ENCODE data around the gene PLPP4.

The PLPP4 gene

DNA sequence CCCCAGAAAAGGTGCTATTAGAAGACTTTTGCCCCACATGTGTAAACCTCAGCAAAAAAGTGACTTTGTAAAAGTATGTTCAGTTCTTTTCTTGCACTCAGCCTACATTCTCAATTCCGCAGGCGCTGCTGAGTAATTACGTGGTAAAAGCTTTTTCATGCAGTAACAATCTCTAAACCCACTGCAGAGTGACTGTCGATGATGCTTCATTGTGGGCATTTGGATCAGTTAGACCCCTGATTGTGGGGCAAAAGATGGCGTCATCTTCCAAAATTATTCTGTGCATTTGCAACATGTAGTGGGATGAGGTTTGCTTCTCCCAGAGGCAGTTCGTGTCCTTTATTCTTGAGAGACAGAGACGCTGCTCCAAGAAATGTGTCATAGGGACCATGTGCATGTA is 85.6 kb downstream of the PLPP4 start:
- H3K27me3 ChIP-seq (ENCODE audit: low read depth, low read length) = no peaks in the 10 kb centered on the region
- TF ChIP-seq CTCF (IDR thresholded peaks at IDR 0.05; ENCODE audit: low read depth, low read length) = no peak
- TF ChIP-seq EZH2phosphoT487 (IDR thresholded peaks at IDR 0.05; ENCODE audit: low read depth) = no peak
- H3K79me2 ChIP-seq (ENCODE audit: low read length) = no peaks in the 10 kb centered on the region
- H3K4me1 ChIP-seq (ENCODE audit: low read length) = no peaks in the 10 kb centered on the region
- no peak overlapping the region for H3K9ac ChIP-seq (ENCODE audit: low read length)
- no peak overlapping the region for H3K27ac ChIP-seq (ENCODE audit: low read length)
- H4K20me1 ChIP-seq (ENCODE audit: insufficient read depth, low read length) = no peaks in the 10 kb centered on the region
- no peaks in the 10 kb centered on the region for H3K9me3 ChIP-seq (ENCODE audit: insufficient read depth, low read length)
- no peak overlapping the region for H2AFZ ChIP-seq (ENCODE audit: low read depth, low read length)
- no peak overlapping the region for H3K4me2 ChIP-seq (ENCODE audit: low read length)
- no peak overlapping the region for H3K4me3 ChIP-seq (ENCODE audit: low read length)
- H3K36me3 ChIP-seq (replicated peaks; ENCODE audit: low read depth, low read length) = no peaks in the 10 kb centered on the region

DNA sequence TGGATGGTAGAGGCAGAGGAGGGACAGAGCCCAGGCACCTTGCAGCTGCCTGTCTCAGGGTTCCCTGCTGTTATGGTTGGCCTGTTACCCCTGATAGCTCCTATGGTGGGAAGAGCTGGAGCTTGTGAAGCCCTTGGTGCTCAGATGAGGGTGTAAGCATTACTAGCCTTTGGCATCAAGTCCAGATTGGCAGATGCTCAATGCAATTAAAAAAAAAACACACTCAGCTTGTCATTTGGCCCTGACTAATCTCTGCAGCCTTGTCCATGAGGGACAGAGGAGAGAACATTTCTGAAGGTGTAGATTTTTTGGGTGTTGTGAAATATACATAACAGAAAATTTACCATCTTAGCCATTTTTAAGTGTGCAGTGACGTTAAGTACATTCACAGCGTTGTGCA is 86.3 kb downstream of the PLPP4 start:
- no peak overlapping the region for H3K4me3 ChIP-seq (ENCODE audit: low read length)
- no peak overlapping the region for H3K9ac ChIP-seq (ENCODE audit: low read length)
- H3K27ac ChIP-seq (ENCODE audit: low read length) = no peak overlapping the region
- H3K4me1 ChIP-seq (ENCODE audit: low read length) = no peaks in the 10 kb centered on the region
- no peak overlapping the region for H2AFZ ChIP-seq (ENCODE audit: low read depth, low read length)
- H3K79me2 ChIP-seq (ENCODE audit: low read length) = no peaks in the 10 kb centered on the region
- H3K4me2 ChIP-seq (ENCODE audit: low read length) = no peak overlapping the region
- no peaks in the 10 kb centered on the region for H3K9me3 ChIP-seq (ENCODE audit: insufficient read depth, low read length)
- no peaks in the 10 kb centered on the region for H4K20me1 ChIP-seq (ENCODE audit: insufficient read depth, low read length)
- H3K36me3 ChIP-seq (replicated peaks; ENCODE audit: low read depth, low read length) = no peaks in the 10 kb centered on the region
- TF ChIP-seq EZH2phosphoT487 (IDR thresholded peaks at IDR 0.05; ENCODE audit: low read depth) (no peak), CTCF (IDR thresholded peaks at IDR 0.05; ENCODE audit: low read depth, low read length) (no peak)
- H3K27me3 ChIP-seq (ENCODE audit: low read depth, low read length) = no peaks in the 10 kb centered on the region

- H3K4me3 ChIP-seq (ENCODE audit: low read length) = no peak overlapping the region
- TF ChIP-seq EZH2phosphoT487 (IDR thresholded peaks at IDR 0.05; ENCODE audit: low read depth) = no peak
- no peak for TF ChIP-seq CTCF (IDR thresholded peaks at IDR 0.05; ENCODE audit: low read depth, low read length)
- no peak overlapping the region for H3K9ac ChIP-seq (ENCODE audit: low read length)
- H3K27me3 ChIP-seq (ENCODE audit: low read depth, low read length) = peaks cover 19% of the 10 kb centered on the region; the same call in 1 of the 2 replicates
- H3K36me3 ChIP-seq (replicated peaks; ENCODE audit: low read depth, low read length) = no peaks in the 10 kb centered on the region
- H4K20me1 ChIP-seq (ENCODE audit: insufficient read depth, low read length) = no peaks in the 10 kb centered on the region
- H3K79me2 ChIP-seq (ENCODE audit: low read length) = no peaks in the 10 kb centered on the region
- no peak overlapping the region for H3K4me2 ChIP-seq (ENCODE audit: low read length)
- no peaks in the 10 kb centered on the region for H3K9me3 ChIP-seq (ENCODE audit: insufficient read depth, low read length)
- H2AFZ ChIP-seq (ENCODE audit: low read depth, low read length) = no peak overlapping the region
- peaks cover 5% of the 10 kb centered on the region for H3K4me1 ChIP-seq (ENCODE audit: low read length)
- H3K27ac ChIP-seq (ENCODE audit: low read length) = no peak overlapping the region
Observed at GRCh38 chr10:120548210-120548609, 91.2 kb downstream of the PLPP4 start.

GRCh38 chr10:120552262-120552661 is 95.2 kb downstream of the PLPP4 start:
- H3K79me2 ChIP-seq (ENCODE audit: low read length) = no peaks in the 10 kb centered on the region
- H3K36me3 ChIP-seq (replicated peaks; ENCODE audit: low read depth, low read length) = no peaks in the 10 kb centered on the region
- no peak overlapping the region for H3K27ac ChIP-seq (ENCODE audit: low read length)
- H3K9me3 ChIP-seq (ENCODE audit: insufficient read depth, low read length) = no peaks in the 10 kb centered on the region
- no peaks in the 10 kb centered on the region for H4K20me1 ChIP-seq (ENCODE audit: insufficient read depth, low read length)
- H3K4me1 ChIP-seq (ENCODE audit: low read length) = peaks cover 25% of the 10 kb centered on the region
- no peak overlapping the region for H2AFZ ChIP-seq (ENCODE audit: low read depth, low read length)
- TF ChIP-seq EZH2phosphoT487 (IDR thresholded peaks at IDR 0.05; ENCODE audit: low read depth) = no peak
- TF ChIP-seq CTCF (IDR thresholded peaks at IDR 0.05; ENCODE audit: low read depth, low read length) = no peak
- no peak overlapping the region for H3K4me2 ChIP-seq (ENCODE audit: low read length)
- no peak overlapping the region for H3K4me3 ChIP-seq (ENCODE audit: low read length)
- peaks cover 19% of the 10 kb centered on the region; the same call in 1 of the 2 replicates for H3K27me3 ChIP-seq (ENCODE audit: low read depth, low read length)
- H3K9ac ChIP-seq (ENCODE audit: low read length) = no peak overlapping the region

All from OCI-LY3 (cell line).